GM18861 (cell line): Measurements from ENCODE around the gene GAL3ST2.
"Not testable (repeated sequence)": the region's sequence is repeated elsewhere in the genome, so short reads cannot be mapped to it uniquely, and the experiment has no call there.

Experiments used
- ATAC-seq: cut with Tn5 transposase; IDR thresholded peaks from one replicate; pipeline ENCODE4 v1.9.1; 2021; ENCODE audit not compliant: unreplicated experiment

GAL3ST2 gene

DNA sequence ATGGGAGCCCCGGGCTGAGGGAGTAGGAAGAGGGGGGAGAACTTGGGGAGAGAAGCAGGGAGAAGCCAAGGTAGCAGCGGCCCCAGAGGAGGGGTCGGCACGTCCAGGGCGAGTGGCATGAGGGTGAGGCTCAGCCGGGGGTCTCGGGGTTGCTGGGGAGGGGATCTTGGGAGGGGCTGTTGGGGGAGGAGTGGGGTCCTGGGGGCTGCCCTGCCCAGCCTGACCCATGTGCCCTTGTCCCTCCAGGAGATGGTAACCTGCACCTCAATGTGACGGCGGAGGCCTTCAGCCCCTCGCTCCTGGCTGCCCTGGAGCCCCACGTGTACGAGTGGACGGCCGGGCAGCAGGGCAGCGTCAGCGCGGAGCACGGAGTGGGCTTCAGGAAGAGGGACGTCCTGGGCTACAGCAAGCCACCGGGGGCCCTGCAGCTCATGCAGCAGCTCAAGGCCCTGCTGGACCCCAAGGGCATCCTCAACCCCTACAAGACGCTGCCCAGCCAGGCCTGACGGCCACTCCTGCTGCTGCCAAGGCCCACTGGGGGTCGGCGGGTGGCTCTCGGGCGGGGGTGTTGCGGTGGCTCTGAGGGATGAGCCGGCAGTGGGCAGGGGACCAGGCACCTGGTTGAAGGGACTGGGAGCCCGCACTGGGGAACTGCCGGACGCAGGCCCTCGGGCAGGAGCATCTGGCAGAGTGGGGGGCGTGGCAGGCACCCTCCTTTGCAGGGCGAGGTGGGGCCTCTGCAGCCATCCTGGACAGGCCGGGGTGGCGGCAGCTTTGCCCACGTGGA lies 9.0 kb upstream of the GAL3ST2 start:
- no peak for ATAC-seq

DNA sequence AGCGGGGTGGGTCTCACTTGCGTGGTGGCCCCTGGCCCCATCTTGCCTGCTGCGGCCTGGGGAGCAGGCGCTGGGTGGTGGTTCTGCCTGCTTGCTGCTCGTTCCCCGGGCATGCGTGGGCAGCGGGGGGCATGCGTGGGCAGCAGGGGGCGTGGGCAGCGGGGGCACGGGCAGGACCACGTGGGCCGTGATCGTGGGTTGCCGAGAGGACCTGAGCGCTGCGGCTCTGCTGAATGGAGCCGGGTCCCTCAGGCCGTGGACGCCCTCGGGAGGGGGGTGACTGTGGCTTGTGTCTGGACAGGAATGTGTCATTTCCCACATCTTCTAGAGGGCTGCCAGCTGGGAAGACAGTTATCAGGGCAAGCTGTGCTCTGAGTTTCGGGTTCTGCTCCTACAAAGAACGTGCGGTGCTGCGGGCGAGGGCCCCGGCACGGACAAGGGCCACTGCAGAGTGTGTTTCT lies 8.3 kb upstream of the GAL3ST2 start:
- no peak for ATAC-seq

DNA sequence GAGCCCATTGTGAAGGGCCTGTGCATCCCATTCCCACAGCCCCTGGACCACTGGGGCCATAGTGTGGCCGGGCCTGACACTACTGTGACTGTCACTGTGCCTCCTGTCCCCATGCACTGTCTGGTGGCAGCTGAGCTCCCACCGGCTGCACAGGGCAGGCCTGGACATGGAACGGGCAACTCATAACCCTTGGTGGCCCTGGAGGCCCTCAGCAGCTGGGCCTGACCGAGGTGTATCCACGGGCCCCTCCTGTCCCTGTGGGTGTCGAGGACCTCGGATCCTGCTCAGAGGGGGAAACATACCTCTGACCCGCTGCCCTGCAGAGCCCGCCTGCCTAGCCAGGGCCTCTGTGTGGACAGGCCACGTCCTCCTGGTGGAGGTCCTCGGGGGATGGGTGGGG lies 7.8 kb upstream of the GAL3ST2 start:
- ATAC-seq: no peak

DNA sequence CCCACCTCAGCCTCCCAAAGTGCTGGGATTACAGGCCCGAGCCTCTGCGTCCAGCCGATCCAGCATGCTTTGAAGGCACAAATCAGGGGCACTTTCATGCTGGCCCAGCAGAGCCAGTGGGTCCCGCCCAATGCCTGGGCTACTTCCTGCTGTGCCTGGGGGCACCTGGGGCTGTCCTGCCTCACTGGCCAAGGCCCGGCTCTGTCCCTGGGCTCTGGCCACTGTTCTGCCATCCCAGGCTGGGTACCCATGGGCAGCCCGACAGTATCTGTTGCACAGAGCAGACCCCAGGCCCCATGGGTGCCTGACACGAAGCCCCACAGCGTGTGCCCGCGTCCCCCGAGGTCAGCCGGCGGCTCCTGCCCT lies 6.8 kb upstream of the GAL3ST2 start:
- ATAC-seq: no peak

DNA sequence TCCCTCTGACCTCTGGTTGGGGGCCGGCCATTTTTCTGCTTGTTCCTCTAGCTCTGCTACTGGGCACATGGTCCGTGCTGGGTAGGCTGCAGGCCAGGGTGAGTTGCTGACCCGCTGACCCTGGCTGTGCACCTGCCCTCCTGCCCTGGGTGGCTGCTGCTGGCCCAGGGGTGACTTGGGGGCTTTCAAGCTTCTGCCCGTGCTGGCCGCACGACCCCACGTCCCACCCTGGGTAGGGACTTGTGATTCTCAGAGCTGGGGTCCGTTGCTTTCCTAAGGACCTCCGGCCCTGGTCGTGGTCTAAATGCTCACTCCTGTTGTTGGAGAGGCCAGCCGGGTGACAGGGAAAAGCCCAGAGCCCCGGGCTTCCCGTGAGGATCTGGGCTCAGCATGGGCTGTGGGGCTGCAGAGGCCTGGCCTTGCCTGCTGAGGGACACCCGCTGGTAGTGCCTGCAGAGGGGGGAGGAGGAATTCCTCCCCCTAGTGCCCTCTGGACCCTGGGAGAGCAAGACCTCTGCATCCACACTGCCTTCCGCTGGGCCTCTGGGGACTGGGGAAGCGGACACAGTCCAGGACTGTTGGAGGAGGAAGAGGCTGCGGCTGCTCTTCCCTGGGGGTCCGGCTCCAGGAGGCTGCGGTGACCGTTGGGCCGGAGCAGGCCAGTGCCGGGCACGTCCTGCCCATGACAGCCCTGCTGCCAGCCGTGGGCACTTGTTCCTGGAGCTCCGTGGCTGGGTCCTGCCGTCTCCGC lies 6.3 kb upstream of the GAL3ST2 start:
- ATAC-seq: no peak

DNA sequence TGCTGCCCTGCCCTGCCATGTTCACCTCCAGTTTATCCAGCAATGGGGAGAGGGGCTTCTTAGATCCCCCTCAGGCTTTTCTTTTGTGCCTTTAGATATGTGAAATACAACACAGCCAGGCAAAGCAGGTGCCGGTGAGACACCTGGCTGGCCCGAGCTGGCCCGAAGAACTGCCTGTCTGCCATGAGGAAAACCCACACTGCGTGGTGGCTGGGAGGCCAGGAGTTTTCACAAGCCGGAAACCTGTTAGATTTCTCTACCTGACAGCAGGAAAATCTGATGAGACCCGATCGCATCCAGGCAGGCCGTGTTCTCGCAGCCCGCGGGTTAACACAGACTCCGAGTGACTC lies 5.7 kb upstream of the GAL3ST2 start:
- ATAC-seq: no peak

DNA sequence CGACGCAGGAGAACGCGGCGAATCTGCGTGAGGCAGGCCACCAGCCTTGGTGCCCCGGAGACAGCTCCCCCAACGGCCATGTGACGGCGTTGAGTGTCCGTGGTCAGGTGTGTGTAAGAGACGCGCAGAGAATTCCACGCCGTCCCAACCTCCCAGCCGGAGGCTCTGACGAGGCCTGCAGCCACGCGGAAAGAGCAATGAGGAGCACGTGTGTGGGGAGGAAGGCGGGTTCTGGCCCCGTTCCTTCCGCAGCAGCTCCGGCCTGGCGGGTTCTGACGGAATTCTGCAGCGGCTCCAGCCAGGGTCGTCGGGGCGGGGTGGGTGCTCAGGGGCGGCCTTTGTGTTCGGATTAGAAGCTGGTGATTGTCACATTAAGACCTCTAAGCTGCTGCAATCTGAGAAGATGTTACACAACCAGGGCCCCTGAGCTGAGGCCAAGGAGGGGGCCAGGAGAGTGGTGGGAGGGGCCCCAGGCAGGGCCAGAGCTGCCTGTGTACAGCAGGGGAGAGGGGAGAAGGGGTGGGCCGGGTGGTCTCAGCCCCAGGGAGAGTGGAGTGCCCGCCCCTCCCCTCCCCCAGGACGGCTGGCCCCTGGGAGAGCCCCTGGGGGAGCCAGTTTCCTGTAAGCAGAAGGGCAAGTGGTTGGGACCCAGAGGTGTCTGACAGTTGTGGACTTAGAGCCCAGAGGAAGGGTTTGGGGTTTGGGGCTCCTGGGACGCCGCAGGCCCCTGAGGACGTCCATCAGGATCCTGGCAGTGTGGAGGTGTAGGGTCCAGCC lies 5.1 kb upstream of the GAL3ST2 start:
- no peak for ATAC-seq

DNA sequence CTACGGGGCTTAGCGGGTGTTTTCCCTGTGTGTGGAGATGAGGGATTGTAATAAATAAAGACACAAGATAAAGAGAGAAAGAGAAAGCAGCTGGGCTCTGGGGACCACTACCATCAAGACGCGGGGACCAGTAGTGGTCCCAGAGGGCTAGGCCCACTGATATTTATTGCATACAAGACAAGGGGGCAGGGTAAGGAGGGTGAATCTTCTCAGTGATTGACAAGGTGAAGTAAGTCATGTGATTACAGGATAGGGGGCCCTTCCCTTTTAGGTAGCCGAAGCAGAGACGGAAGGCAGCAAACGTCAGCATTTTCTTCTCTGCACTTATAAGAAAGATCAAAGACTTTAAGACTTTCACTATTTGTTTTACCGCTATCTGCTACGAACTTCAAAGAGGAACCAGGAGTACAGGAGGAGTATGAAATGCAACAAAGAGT lies 4.5 kb upstream of the GAL3ST2 start:
- ATAC-seq: no peak

DNA sequence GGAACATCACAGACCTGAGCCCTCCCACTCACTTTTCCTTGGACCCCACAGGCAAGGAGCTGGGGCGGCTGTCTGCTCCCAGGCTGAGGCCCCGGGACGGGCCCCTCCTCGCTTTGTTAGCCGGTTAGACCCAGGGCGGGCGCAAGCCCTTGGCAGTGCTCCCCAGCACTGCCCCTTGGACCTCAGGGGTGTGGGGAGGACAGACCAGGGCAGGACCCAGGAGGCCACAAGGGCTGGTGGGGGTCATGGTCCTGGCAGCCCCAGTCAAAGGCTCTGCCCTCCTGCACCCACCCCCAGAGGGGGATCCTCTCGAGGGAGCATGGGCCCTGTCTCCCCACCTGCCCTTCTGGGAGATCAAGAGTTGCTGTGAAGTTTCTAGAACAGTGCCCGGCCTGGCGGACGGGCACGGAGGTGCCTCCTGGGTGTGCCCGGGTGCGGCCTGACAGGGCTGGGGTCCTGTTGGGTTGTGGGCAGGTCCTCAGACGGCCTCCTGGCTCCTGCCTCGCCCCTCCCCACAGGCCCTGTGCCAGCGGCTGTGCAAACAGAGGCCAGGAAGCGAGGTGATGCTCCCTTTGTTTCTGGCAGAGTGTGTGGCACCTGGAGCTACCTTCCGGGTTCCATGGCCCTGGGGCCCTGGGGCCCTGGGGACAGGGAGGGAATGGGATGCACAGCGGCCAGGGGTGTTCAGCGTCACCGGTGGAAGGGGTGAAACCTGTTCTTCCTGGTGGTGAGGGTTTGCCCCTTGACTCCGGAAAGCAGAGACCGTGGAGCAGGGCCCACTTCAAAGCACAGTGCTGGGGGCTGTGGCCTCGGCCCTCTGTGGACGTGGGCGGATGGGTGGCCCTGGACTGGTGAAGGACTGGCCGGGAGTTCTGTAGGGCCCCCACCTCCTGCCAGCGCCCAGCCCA lies 2.9 kb upstream of the GAL3ST2 start:
- ATAC-seq: no peak

DNA sequence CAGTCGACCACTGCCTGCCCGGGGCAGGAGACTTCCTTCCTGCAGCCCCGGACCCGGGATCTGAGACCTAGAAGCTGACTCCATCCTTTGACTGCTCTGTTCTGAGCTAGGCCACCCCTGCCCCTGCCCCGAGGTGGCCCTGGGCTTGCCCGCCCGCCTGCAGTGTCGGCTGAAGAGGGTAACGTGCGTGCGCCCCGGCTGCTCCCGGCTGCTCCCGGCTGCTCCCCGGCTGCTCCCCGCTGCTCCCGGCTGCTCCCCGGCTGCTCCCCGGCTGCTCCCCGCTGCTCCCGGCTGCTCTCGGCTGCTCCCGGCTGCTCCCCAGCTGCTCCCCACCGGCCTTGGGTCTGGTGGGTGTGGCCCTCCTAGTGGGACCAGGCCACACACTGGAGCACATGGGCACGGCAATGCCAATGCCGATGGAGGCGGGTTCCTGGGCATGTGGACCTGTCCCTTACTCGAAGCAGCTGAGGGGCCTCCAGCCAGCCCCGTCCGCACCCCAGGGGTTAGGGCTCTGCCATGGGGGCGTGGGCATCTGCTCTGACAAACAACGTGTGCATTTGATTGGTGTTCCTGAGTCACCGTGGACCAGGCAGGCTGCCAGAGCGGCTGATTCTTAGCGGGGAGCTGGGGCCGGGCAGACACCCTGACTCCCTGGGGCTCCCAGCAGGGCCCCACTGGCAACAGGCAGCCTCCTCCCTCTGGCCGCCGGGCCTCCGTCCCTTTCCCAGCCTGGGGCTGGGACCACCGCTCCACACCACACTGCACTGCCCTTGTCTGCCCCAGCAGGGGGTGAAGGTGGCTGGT lies 2.0 kb upstream of the GAL3ST2 start:
- no peak for ATAC-seq

DNA sequence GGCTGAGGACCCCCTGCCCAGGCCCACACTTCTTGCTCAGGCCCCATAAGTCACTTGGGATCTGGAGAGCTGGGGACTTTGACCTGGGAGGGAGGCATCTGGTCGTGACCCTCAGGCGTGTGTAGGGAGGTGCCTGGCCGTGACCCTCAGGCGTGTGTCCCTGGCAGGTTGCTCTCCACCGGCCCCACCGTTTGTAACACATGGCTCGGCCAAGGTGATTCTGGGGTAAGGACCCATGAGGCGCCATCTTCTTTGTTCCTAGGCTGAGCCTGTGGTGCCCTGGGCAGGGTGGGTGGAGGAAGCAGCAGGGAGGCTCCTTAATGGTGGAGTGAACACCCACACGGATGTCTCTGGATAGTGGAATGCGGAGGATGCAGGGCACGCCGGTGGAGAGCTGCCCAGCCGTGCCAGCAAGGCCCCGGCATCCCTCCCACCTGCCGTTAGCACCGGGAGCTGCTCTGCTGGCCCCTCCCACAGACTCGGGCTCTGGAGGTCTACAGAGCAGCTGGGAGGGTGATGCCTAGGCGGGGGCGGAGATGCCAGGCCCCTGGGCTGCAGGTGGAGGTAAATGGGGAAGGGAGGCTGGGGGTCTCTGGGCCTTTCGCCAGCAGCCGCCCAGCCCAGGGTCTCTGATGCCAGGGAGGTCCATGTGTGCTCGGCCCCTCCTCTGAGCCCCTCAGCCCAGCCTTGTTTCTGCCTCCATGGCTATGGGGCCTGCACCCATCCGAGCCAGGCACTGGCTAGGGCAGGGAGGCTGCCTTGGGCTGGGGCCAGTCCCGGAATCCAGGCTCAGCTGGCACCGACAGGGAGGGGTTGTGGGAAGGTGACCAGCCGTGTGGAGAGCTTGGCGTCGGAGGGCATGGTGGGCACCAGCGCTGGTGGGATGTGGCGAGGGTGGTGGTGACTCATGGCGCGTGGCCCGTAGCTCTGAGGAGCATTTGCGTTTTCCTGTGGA lies 1.1 kb upstream of the GAL3ST2 start:
- ATAC-seq: no peak

DNA sequence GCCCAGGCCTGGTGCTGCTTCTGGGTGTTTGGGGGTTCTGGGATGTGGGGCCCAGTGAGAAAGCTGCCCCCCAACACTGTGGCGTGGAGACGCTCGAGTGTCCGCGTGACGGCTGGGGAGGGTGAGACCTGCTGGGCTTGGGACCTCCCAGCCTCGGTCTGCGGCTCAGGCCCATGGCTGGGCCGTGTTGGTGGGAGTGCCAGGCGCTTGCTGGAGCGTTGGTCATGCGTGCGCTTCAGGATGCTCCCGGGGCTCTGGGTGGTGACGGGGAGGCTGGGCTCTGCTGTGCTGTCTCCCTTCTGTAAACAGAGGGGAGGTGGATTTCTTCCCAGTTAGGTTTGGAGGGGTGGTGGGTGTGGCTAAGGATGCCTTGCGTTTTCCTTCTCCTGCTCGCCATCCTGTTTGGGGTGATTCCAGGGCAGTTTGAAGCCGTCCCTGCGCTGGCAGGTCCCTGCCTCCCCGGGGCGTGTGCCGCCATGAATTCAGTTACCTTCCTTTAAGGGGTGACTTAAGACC lies 606 bp downstream of the GAL3ST2 start:
- ATAC-seq: no peak

DNA sequence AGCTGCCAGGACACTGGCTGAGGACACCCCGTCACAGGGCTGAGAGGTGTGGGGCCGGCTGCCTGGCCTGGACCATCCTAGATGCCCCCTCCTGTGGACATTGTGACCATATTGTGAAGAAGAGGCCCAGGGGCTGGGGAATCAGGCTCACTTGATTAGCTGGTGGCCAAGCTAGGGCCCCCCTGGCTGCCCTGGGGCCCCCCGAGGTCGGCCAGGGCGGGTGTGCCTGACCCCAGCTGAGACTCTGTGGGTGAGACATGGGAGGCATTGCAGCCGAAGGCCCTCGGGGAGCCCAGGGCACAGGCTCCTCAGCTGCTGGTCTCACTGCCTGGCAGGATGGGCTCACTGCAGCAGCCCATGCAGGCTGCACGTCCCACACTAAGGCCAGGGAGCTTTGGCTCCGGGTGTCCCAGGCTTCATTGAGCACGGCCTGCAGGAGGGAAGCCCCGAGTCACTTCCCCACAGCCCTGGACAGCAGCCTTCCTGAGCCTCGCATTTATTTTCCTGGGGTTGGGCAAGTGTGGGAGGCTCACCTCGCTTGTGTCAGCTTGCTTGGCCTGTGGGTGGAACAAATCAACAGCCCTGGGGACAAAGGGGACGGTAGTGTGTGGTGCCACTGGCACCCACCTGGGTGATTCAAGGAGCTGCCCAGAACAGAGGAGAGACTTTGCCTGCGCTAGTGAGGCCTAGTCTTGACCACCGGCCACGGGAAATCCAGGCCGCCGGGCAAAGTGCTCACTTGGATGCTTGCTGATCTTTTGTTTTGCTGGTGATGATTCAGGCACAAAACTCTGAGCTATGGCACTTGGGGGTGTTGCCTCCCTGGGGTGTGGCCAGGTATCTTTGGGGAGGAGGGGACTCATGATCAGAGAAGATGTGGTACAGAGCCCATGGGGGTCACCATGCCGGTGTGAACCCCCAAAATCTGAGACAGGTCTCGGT lies 1.3 kb downstream of the GAL3ST2 start:
- ATAC-seq: no peak

DNA sequence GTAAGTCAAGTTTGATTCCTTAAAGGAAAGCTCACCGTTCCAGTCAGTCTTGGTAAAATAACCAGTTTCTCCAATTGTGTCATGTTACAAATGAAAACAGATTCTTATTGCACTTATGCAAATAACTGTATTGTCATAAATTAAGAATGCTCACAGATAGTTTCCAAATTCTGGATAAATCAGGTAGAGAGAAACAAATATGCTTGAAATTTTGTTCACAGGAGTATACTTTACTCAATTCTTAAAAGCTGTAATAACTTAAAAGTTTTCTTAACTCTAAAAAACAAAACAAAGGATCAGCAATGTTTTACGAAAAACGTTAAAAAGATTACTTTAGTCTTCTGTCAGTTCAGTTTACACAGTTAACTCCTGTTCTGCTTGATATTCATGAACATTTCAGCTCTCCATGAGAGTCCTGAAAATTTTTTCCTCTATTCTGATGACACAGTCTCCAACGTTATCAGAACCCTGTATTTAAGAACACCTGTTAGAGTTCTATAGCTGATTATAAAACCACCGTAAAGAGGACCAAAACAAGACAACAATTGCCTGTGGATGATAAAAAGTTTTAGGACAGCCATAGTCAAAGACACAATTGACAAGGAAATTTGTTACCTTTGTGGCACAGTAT lies 4.4 kb downstream of the GAL3ST2 start:
- ATAC-seq: no peak

DNA sequence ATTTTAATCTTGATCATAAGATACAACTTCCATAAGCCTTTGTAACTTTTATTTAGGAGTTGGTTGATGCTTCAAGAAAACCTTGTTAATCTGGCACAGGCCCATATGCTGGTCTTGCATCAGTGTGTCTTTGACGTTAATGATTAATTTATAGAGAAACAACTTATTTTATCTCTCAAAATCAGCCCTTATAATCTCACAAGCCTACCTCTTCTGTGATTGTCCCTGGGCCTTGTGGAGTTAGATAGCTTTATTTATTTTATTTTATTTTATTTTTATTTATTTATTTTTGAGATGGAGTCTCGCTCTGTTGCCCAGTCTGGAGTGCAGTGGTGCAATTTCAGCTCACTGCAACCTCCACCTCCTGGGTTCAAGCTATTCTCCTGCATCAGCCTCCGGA lies 5.4 kb downstream of the GAL3ST2 start:
- not testable (repeated sequence) for ATAC-seq

DNA sequence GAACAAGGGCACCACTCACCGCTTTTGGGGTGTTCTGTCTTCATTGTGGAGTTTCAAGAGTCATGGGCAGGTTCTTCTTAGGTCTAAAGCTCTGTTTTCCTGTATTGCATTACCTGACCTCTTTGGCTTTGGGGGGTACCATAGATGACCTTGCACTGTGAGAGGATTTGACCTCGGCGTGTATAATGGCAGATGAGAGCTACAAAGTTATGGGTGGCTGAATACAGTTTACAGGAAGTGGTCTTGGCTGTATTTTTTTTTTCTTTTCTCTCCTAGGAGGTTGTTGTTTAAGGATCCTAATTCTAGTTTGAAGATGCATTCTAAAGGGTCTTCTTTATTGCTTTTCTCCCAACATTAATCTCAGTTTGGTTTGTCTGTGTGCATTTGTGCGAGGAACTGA lies 11.5 kb downstream of the GAL3ST2 start:
- peak; percentile 25 for ATAC-seq

DNA sequence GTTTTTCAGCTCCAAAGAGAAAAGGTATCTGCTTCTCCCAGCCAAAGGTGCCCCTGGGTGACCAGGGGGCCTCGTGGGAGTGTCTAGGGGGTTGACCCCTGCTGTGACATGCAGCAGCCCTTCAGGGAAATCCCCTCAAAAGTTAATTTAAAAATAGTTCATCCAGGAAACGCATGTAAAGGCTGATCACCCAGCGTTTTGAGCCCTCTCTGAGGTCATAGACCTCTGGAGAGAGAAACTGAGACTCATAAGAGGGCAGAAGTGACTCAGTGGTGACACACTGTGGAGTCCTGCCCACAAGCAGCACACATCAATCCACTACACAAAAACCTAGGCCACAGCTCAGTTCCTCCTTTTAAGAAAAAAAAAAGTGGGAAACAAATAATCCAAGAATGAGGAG lies 11.9 kb downstream of the GAL3ST2 start:
- ATAC-seq: peak; percentile 70
